Lower lobe of right lung (tissue), 2 donors: ENCODE measurements around the gene TEX26. TPM values are rescaled to one million over a fixed set of nuclear protein-coding genes. Genes with fewer than 3 reads are reported as not detected.

Experiments used
- ATAC-seq, 2 donors: fragments of 200-7000 bp; cut with Tn5 transposase; one replicate each; pipeline ENCODE4 v1.9.1; 2020 to 2022; ENCODE audit warnings: mild to moderate bottlenecking in 2 of 2, moderate library complexity in 2 of 2
- DNase-seq: peaks from one replicate; pipeline ENCODE4 v3.0.0-alpha.2; 2020
- H3K27ac ChIP-seq: fragments of 200-600 bp; one replicate; pipeline ENCODE4 v1.8.0; 2022
- H3K27me3 ChIP-seq: fragments of 200-600 bp; one replicate; pipeline ENCODE4 v1.8.0; 2022; ENCODE audit warnings: low read depth
- H3K36me3 ChIP-seq: fragments of 200-600 bp; one replicate; pipeline ENCODE4 v1.8.0; 2022; ENCODE audit warnings: mild to moderate bottlenecking
- H3K4me1 ChIP-seq: fragments of 200-600 bp; one replicate; pipeline ENCODE4 v1.8.0; 2022
- H3K4me3 ChIP-seq: fragments of 200-600 bp; one replicate; pipeline ENCODE4 v1.8.0; 2022; ENCODE audit warnings: mild to moderate bottlenecking
- H3K9me3 ChIP-seq: fragments of 200-600 bp; one replicate; pipeline ENCODE4 v1.8.0; 2022
- intact Hi-C: fragments of 100-400 bp; cut with DNase I; formaldehyde crosslinking; loops from one replicate; pipeline ENCODE4 v1.11.0; 2022
- total RNA-seq: library from RNA; stranded (reverse); fragmentation: NEBNext Ultra II Directional; extraction: Animal tissue kit (Norgen Biotek cat#: 25700); gene quantifications from one replicate; pipeline ENCODE4 v1.2.1, GENCODE V29; 2021
- TF ChIP-seq, protein P1 (sequence below): fragments of 200-600 bp; IDR thresholded peaks from one replicate; pipeline ENCODE4 v1.8.0; 2022; ENCODE audit warnings: antibody characterized with exemption, mild to moderate bottlenecking
- donor health status: DM: no; HTN: yes; CAD: no; lungs with severe emphysema.

TEX26 gene
- total RNA-seq, 1 donor from 2014 or later: 0.27 TPM

DNA sequence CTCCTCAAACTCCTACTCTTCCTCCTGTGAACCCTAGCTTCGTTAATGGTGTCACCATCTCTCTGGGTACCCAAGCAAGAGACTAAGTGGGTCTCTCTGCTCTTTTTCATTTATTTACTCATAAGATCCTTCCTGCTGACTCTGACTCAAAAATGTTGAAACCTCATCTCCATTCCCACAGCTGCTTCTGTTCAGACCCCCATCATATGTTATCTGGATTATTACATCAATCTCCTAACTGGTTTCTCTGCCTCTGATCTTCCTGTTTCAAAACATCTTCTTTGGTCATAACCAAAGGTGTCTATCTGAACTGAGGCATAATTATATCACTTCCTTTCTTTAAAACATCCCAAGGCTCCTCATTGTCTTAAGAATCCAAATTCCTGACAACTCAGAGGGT is 28.4 kb upstream of the TEX26 start:
- DNase-seq: no peak
- Histone ChIP-seq H3K4me3 (no peak overlapping the region), H3K27ac (no peak overlapping the region), H3K36me3 (no peaks in the 10 kb centered on the region), H3K27me3 (peaks cover 31% of the 10 kb centered on the region), H3K9me3 (no peaks in the 10 kb centered on the region), H3K4me1 (peaks cover 21% of the 10 kb centered on the region)
- intact Hi-C loops: no loop called here
- ATAC-seq: no peak
- TF ChIP-seq, protein P1, sequence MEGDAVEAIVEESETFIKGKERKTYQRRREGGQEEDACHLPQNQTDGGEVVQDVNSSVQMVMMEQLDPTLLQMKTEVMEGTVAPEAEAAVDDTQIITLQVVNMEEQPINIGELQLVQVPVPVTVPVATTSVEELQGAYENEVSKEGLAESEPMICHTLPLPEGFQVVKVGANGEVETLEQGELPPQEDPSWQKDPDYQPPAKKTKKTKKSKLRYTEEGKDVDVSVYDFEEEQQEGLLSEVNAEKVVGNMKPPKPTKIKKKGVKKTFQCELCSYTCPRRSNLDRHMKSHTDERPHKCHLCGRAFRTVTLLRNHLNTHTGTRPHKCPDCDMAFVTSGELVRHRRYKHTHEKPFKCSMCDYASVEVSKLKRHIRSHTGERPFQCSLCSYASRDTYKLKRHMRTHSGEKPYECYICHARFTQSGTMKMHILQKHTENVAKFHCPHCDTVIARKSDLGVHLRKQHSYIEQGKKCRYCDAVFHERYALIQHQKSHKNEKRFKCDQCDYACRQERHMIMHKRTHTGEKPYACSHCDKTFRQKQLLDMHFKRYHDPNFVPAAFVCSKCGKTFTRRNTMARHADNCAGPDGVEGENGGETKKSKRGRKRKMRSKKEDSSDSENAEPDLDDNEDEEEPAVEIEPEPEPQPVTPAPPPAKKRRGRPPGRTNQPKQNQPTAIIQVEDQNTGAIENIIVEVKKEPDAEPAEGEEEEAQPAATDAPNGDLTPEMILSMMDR: no peak

DNA sequence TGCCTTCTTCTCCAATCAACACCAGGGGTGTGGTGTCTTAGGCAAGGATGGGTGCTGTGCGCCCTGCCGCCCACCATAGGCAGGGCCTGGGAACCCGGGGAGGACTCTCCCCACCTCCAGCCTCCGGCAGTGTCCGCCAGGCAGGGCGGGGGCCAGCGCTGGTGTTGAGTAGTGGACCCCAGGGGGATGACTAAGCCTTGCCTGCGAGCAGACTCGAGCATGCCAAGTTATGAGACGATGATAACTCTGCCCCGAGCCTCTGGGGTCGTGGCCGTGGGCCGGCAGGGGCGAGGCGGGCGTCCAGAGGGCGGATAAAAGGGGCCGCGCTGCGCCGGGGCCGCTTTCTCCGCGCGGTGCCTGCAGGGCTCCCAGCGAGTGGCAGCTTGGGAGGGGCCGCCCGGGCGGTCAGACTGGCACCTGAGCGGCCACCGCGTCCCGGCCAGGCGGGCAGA is 26.5 kb upstream of the TEX26 start, which contains the start of gene MEDAG:
TSS of gene MEDAG (plus strand) at position 340 of the 452 bp plus-strand sequence. CDS start 245 bp downstream, outside the sequence.
- peaks cover 18% of the 10 kb centered on the region for H3K4me1 ChIP-seq
- TF ChIP-seq, protein P1: no peak
- H3K4me3 ChIP-seq: peak within 1 kb of the TSS; percentile 49
- peak; percentile 50 for DNase-seq
- intact Hi-C loops: no loop called here
- no peaks in the 10 kb centered on the region for H3K9me3 ChIP-seq
- H3K27ac ChIP-seq: peak within 1 kb of the TSS; percentile 53
- ATAC-seq: peak; percentile 63 to 69
- H3K27me3 ChIP-seq: peaks cover 31% of the 10 kb centered on the region
- no peaks in the 10 kb centered on the region for H3K36me3 ChIP-seq

DNA sequence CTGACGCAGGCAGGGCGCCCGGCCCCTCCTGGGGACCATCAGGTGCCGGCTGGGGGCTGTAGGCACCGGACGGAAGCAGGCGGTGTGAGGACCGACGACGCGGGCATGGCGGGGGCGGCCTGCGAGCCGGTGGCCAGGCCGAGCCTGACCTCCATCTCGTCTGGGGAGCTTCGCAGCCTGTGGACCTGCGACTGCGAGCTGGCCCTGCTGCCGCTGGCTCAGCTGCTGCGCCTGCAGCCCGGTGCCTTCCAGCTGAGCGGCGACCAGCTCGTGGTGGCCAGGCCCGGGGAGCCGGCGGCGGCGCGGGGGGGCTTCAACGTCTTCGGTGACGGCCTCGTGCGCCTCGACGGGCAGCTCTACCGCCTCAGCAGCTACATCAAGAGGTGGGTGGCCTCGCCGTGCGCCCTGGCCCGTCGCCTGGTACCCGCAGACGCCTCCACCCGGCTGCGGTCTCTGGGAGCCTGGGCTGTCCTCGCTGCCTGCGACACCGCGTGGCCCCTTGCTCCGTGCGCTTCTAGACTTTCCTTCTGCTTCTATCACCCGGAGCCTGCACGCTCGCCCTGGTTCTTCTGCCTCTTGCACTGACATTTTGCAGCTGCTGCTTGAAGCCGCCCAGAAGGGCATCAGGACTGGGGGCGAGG is 25.9 kb upstream of the TEX26 start:
- Histone ChIP-seq H3K27me3 (peaks cover 31% of the 10 kb centered on the region), H3K4me3 (peak overlapping the region; percentile 49), H3K4me1 (peaks cover 18% of the 10 kb centered on the region), H3K36me3 (no peaks in the 10 kb centered on the region), H3K9me3 (no peaks in the 10 kb centered on the region), H3K27ac (peak overlapping the region; percentile 53)
- TF ChIP-seq, protein P1: no peak
- no peak for DNase-seq
- intact Hi-C loops: no loop called here
- peak; percentile 38 to 47 for ATAC-seq

DNA sequence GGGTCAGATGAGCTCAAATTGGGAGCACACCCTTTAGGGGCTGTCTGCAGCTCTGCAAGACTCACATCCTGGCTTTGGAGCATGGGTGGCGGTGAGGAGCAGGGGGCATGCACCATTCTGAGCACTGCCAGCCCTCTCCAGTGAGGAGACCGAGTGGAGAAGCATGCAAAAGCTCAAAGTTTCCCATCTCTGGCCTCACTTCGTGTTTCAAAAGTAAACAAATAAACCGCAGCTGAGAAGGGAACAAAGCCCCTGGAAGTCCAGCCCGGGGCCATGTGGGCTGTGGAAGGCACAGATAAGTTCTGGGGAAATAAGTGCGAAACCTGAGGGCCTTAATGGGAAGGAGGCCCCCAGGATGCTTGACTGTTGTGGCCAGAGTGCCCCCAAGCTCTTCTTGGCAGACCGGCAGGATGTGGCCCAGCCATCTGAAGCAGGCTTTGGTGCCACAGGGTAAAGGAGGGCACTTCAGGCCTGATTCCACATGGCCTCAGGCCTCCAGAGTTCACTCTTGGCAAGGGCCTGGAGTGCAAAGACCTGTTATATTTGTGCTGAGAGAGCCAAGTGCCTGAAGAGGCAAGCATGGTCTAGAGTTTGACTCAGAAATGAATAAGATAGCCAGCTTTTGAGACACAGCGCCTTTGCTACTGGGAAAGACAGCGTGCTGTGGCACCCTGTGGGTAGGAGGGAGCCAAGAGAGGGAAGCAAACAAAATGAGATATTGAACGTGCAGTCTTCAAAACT is 25.2 kb upstream of the TEX26 start:
- ATAC-seq (peak; percentile 63 to 74), DNase-seq (peak; percentile 51)
- H3K27ac ChIP-seq: peak overlapping the region; percentile 53
- peaks cover 31% of the 10 kb centered on the region for H3K27me3 ChIP-seq
- TF ChIP-seq, protein P1: no peak
- intact Hi-C loops: no loop called here
- H3K9me3 ChIP-seq: no peaks in the 10 kb centered on the region
- H3K36me3 ChIP-seq: no peaks in the 10 kb centered on the region
- H3K4me1 ChIP-seq: peaks cover 18% of the 10 kb centered on the region
- peak overlapping the region; percentile 49 for H3K4me3 ChIP-seq

DNA sequence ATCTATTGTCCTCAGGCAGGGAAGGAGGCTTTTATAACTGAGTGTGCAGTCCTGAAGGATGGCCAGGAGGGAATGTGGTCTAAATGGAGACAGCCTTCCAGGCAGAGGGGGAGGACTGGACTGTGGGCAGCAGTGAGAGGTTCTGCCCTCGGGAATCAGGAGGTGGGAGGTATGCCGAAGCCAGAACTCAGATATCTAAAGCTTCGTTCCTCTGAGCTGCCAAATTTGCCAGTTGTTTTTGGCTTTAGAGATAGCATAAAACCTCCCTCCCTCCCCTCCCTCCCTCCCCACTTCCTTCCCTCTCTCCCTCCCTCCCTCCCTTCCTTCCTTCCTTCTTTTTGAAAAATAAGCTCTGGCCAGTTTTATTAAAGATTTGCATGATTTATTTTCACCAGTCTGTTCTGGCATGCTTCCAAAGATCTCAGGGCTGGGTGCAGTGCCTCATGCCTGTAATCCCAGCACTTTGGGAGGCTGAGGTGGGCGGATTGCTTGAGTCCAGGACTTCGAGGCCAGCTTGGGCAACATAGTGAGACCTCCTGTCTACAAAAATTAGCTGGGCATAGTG is 24.0 kb upstream of the TEX26 start:
- H3K4me3 ChIP-seq: peak overlapping the region; percentile 49
- H3K27me3 ChIP-seq: peaks cover 31% of the 10 kb centered on the region
- DNase-seq (no peak), ATAC-seq (no peak)
- intact Hi-C loops: no loop called here
- no peaks in the 10 kb centered on the region for H3K9me3 ChIP-seq
- H3K27ac ChIP-seq: no peak overlapping the region
- peaks cover 18% of the 10 kb centered on the region for H3K4me1 ChIP-seq
- H3K36me3 ChIP-seq: no peaks in the 10 kb centered on the region
- TF ChIP-seq, protein P1: no peak
